SHP77 treated with DMSO at 0.1 percent for 48 hours (cell line): ENCODE results near the gene FAM83B.
"Not testable (repeated sequence)": the region's sequence is repeated elsewhere in the genome, so short reads cannot be mapped to it uniquely, and the experiment has no call there.

Source experiments
- DNase-seq: peaks from one replicate; lab custom pipeline; 2025; lab: John Stamatoyannopoulos, UW

FAM83B gene

GRCh38 chr6:54861905-54862616 is 15.5 kb downstream of the FAM83B start:
- no peak for DNase-seq

DNA sequence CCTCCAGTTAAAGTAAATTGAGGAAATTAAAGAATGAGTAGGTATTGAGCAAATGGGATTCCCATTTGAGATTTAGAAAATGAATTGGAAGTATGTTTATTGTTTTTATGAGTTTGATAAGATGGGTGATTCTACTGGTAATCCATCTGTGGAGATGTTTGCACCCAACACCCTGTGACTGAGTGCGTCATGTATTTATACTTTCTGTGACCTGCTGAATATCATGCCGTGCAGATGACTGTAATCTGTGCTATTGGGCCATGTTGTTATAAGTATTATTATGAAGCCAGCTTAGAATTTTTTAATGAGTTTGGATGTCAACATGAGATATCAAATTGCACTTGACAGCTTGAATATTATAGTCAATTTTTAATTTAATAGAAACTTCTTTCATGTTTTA is 17.7 kb downstream of the FAM83B start:
- no peak for DNase-seq

DNA sequence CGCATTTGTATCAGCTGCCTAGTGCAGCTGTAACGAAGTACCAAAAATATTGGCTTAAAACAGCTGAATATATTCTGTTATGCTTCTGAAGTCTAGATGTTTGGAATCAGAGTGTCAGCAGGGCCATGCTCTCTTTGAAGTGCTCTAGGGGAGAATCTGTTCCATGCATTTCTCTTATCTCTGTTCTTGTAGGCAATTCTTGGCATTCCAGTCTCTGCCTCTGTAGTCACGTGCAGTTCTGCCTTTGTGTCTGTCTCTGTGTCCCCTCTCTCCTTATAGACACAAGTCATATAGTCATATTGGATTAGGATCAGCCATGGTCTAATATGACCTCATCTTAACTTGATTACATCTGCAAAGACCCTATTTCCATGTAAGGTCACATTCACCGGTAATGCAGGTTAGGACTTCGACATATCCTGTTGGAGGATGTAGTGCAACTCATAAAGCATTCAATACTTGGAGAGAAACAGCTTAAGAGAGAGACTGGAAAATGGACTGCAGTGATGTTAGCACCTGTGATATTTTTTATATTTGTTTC is 18.6 kb downstream of the FAM83B start:
- no peak for DNase-seq

- DNase-seq = no peak
Observed at GRCh38 chr6:54868556-54868955, 22.0 kb downstream of the FAM83B start.

DNA sequence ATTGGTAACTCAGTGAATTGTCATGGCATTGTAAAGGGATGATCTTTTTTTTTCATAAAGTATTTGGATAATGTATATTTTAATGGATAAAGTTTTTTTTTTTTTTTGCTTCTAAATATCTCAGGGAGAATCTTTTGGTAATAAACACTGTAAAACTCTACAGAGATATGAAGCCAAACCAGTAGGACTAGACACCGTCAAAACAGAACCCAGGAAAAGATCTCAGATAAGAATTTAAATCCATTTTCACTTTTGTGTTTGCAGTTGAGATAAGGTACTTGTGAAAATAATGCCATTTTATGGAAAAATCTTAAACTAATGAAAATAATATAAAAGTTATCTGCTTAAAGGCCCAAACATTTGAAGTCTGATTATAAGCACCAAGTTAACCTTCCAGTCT is 27.0 kb downstream of the FAM83B start:
- no peak for DNase-seq

GRCh38 chr6:54874349-54875048 is 27.9 kb downstream of the FAM83B start:
- DNase-seq = no peak

- no peak for DNase-seq
Observed at GRCh38 chr6:54875539-54875938, 29.0 kb downstream of the FAM83B start.

- DNase-seq = no peak
Observed at GRCh38 chr6:54876365-54876764, 29.8 kb downstream of the FAM83B start.

DNA sequence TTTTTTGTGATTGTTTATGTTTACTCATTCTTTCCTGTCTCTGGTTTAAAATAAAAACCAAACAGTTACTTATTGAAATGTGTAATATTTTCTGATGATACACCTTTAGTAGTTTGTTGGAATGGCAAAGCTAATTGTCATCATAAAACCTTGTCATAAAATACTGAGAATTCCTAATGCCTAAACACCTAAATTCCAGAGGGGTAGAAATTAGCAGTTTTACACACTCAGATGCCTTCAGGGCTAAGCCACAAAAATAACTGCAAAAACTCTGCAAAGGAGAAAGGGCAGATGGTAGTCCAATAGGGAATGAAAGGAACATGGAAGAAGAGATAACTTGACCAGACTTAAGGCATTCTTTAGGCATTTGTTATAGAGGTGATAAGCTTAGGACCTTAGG is 30.3 kb downstream of the FAM83B start:
- no peak for DNase-seq

- DNase-seq = no peak
Observed at GRCh38 chr6:54877713-54878317, 31.2 kb downstream of the FAM83B start.

- peak; percentile 5 for DNase-seq
Observed at GRCh38 chr6:54878718-54879117, 32.1 kb downstream of the FAM83B start.

DNA sequence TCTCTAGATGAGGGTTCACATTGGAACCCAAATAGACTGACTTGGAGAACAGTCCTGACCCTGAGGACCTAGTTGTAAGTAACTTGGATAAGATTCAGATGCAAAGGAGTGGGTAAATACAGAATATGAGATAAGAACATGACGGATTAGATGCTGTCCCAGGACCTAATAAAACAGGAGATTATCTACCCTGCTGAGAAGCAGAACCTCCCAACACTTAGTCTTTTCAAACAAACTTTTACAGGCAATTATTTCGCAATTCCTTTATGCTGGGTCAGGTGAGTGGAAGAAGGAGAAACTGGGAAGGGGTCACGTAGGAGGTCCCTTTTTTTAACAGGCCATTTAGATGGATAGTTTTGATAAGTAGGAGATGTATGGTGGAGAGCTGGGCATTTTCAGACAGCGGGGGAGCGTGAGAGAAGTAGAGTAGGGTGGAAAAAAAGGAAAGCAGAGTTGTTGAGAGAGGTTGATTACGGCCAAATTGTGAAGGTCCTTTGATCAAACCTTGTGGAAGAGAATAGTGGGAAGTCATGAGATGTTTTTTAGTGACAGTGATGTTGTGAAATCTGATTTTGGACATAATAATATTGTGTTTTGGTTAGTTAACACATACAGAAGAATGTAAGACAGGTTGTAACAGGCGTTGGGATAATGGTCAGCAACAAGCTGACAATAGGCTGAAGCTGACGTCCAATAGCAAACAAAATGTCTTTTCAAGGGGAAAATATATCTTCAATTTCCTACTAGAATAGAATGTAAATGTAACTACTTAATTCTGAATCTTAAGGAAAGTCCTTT is 32.8 kb downstream of the FAM83B start:
- no peak for DNase-seq

DNA sequence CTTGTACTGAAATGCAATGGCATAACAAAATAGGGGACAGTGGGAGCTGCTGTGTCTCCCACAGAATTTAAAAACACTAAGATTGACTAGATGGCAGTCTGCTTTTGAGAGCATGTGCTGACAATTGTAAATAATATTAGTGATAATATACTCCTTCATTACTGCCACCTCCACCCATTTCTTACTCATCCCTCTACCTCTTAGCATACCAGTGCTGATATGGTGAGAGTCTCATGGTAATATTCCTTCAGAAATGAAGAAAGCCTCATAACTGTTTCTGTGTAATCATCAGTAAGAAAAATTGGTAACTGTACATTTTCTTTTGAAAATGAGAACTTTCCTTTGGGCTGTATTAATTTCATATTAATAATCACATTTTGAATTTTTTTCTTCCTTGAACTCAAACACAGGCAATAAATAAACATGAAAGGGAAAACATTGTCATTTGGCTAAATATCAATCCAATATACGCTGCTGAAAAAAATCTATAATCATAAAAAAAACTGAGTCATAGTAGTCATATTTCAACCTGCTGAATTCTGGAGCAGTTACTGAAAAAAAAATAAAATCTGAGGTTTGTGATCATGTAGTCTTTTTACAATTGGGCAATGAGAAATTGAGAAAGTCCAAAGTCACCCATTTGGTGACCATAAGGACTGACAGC is 34.6 kb downstream of the FAM83B start:
- DNase-seq = no peak

GRCh38 chr6:54881891-54882290 is 35.3 kb downstream of the FAM83B start:
- not testable (repeated sequence) for DNase-seq

- no peak for DNase-seq
Observed at GRCh38 chr6:54886932-54887584, 40.5 kb downstream of the FAM83B start.

- DNase-seq = no peak
Observed at GRCh38 chr6:54891536-54891935, 45.0 kb downstream of the FAM83B start.

DNA sequence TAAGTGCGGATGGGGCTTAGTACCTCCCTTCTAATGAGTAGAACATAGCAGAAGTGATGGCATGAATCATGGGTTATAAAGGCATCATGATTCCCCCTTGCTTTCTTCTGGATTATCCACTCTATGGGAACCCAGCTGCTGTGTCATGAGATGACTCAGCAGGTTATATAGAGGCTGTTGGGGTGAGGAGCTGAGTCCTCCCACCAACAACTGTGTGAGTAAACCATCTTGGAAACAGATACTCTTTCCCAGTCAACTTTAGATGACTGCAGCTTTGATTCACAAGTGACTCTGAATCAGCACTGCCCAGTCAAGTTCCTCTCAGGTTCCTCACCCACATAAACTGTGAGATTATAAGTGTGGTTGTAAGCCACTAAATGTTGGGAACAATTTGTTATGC is 46.3 kb downstream of the FAM83B start:
- DNase-seq = no peak

DNA sequence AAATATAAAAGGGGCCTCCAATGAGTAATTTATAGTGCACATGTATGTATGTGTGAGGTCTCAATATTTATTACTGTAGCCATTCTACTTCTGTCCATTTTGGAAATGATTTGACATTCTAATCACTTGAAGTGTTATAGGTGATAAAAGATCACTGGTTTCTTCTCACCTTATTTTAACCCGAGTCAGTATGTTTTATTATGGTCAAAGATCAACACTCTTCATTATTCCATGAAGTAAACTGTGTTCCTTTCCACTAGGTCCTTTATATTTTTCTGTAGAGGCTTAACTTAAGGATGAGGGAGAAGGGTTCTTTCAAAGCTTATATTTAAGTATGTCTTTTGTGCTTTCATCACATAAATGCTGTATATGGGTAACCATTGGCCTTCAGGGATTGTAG is 47.2 kb downstream of the FAM83B start:
- no peak for DNase-seq

GRCh38 chr6:54896302-54896701 is 49.7 kb downstream of the FAM83B start:
- DNase-seq = no peak

DNA sequence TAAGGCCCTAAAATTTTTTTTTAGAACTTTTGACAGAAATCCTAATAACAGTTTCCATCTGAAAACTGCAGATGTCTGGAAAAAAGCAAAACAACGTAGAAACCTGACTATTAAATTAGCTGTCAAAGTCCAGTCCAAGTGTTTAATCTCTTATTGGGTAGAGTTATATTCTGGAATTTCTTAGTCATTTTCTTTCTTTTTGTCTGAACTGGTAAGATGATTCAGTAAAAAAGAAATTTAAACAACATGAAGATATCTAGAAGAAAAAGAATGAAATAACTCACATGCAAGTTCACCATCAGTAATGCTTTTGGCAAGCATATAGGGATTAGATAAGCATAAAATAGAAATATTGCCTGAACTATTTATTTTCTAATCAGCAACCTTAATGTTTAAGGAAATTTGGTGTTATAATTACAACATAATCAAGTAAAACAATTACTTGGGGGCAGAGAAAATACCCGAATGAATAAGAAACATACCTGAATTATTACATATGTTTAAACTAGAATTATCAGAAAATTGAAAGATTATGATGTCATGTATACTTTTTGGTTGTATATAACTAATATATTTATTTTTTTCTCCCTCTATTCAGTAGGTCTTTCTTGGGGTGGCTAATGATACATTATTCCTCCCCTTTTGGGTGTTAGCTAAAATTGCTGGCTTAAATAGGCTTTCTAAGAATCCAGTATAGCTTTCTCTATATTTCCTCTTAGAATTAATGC is 51.1 kb downstream of the FAM83B start:
- no peak for DNase-seq
